Fibroblast of mammary gland (primary cell): ENCODE measurements around the gene TPK1.

Experiments used
- DNase-seq: peaks from one replicate; pipeline ENCODE4 v3.0.0-alpha.2; 2010; ENCODE audit warnings: low read depth
- H3K4me3 ChIP-seq: 2 replicates; pipeline ENCODE4 v1.5.1; 2011; ENCODE audit warnings: low read depth, mild to moderate bottlenecking, low read length, moderate library complexity; ENCODE audit not compliant: control insufficient read depth
- TF ChIP-seq, protein P1 (sequence below): conservative IDR thresholded peaks from 2 replicates; pipeline ENCODE4 v1.5.1; 2011; ENCODE audit warnings: low read depth, low read length, inconsistent platforms; ENCODE audit not compliant: control insufficient read depth, insufficient read depth

Gene TPK1

DNA sequence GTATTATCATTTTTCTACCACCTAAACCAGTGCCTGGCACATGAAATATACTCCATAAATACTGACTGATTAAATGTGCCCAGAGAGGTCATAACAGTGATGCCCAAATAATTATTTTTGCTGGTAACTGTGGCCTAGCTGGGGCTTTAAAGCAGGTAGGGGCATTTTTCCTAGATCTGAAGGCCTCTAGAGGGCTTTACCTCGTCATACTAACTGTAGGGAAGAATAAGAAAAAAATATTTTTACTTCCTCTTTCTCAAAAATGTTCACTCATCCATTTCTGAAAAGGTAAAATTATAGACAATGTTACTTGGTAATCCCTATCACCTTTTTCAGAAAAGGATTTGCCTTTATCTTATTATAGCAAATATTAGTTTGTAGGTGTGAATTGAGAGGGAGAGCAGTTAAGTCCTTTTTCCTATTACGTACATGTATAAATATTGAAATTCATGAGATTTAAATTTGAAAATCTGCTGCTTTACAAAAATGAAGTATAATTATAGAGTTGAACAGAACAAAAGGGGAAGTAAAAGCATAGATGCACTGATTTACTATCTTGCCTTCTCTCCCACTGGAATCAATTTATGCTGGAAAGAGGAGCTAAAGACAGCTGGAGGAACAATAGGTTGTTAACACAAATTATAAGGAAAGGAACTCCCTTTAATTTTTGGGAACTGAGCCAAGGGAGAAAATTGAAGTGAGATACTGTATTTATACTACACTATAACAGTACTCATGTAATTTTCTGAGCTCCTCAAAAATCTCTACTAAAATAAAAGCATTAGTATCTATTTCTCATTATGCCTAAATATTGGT, 360.8 kb downstream of the TPK1 start:
- no peak for DNase-seq
- TF ChIP-seq, protein P1, sequence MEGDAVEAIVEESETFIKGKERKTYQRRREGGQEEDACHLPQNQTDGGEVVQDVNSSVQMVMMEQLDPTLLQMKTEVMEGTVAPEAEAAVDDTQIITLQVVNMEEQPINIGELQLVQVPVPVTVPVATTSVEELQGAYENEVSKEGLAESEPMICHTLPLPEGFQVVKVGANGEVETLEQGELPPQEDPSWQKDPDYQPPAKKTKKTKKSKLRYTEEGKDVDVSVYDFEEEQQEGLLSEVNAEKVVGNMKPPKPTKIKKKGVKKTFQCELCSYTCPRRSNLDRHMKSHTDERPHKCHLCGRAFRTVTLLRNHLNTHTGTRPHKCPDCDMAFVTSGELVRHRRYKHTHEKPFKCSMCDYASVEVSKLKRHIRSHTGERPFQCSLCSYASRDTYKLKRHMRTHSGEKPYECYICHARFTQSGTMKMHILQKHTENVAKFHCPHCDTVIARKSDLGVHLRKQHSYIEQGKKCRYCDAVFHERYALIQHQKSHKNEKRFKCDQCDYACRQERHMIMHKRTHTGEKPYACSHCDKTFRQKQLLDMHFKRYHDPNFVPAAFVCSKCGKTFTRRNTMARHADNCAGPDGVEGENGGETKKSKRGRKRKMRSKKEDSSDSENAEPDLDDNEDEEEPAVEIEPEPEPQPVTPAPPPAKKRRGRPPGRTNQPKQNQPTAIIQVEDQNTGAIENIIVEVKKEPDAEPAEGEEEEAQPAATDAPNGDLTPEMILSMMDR = no peak
- H3K4me3 ChIP-seq = no peak overlapping the region

DNA sequence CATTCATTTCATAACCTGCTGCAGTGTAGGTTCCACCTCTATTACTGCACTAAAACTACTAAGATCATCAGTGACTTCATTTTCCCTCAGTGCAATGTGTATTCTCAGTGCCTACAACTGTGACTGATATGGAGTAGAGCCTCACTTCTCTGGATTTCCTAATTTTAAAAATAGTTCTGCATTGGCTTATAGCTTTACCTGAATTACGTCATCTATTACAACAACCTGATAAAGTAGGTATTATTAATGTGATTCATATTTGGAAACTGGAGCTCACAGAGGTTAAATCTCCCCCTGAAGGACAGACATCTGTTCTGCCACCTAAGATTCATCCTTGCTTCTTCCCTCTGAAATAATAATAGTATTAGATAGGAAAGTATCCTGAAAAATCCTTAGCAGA, 361.5 kb downstream of the TPK1 start:
- TF ChIP-seq, protein P1 = no peak
- no peak overlapping the region for H3K4me3 ChIP-seq
- no peak for DNase-seq

DNA sequence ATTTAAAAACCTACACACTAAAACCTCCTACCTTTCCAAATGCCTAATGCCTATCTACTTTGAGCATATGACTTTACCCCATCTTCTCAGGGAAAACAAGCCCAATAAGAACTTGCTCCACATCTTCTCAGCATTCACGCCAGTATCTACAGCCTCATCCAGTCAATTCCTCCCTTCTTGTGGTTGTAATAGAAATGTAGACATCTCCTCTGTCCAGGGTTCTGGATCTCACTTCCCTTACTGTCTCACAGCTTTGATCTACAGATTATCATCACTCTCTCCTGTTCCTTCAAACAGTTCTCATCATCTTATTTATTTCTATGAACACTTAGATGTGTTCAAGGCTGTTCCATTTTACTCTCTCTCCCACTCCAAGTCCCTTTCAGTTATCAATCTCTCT, 361.9 kb downstream of the TPK1 start:
- no peak for DNase-seq
- TF ChIP-seq, protein P1 = no peak
- H3K4me3 ChIP-seq = no peak overlapping the region

DNA sequence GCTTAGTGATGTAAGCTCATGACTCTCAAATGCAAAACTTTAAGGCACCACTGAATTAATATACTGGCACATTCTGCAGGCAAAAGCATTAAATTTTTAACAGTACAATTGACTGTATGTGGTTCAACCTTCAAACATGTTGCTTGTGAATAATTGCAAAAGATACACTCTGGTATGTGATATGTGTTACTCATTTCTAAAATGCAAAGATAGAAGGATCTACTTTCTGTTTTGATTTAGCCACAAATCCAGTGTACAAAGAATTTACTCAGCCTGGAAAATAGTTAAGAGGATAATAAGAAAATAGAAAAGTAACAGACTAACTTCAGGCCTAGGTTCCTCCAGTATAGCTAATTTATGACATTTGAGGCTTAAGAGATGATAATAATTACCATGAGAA, 365.8 kb downstream of the TPK1 start:
- H3K4me3 ChIP-seq = no peak overlapping the region
- DNase-seq = no peak
- TF ChIP-seq, protein P1 = no peak

- no peak overlapping the region for H3K4me3 ChIP-seq
- TF ChIP-seq, protein P1 = no peak
- DNase-seq = peak; percentile 64
Measured at GRCh38 chr7:144468990-144469732, 366.7 kb downstream of the TPK1 start.

DNA sequence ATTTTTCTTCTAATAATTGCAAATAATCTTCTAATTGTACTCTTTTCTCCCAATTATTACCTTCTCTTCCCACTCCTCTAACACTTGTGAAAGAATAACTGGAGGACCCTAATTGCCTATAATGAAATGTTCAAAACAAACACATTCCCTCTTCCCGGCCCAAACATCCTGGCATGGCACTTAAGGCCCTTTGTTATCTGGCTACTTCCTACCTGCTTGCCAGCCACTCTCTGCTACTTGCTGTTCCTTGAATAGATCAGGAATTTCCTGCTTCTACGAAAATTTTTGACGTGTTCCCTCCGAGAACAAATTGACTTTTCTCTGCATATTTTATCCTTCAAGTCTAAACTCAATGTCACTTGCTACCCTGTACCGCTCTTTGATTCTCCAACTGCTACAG, 376.2 kb downstream of the TPK1 start:
- DNase-seq = no peak
- TF ChIP-seq, protein P1 = no peak
- H3K4me3 ChIP-seq = no peak overlapping the region

GRCh38 chr7:144455040-144455404, 380.8 kb downstream of the TPK1 start:
- DNase-seq = no peak
- TF ChIP-seq, protein P1 = no peak
- no peak overlapping the region for H3K4me3 ChIP-seq
